Lung microvascular endothelial cell (primary cell): ENCODE results near the gene VAV1. TPM values are rescaled to one million over a fixed set of nuclear protein-coding genes. Genes with fewer than 3 reads are reported as not detected.
A peak's percentile ranks its signal among the peaks of the same experiment; 100 is the strongest.
"Not testable (repeated sequence)": the region's sequence is repeated elsewhere in the genome, so short reads cannot be mapped to it uniquely, and the experiment has no call there.

Experiments
- DNase-seq, 2 donors: peaks; one replicate each; pipeline versions ENCODE4 v3.0.0 to v3.0.0-alpha.2; 2010; ENCODE audit warnings: low read depth in 2 of 2
- total RNA-seq: library from RNA; depleted of rRNA; stranded (reverse); fragments of >200 nt; gene quantifications from 2 replicates; pipeline ENCODE4 v1.2.1, GENCODE V29; 2014

Gene VAV1
- total RNA-seq, 1 donor from 2014 or later, result not detected

DNA sequence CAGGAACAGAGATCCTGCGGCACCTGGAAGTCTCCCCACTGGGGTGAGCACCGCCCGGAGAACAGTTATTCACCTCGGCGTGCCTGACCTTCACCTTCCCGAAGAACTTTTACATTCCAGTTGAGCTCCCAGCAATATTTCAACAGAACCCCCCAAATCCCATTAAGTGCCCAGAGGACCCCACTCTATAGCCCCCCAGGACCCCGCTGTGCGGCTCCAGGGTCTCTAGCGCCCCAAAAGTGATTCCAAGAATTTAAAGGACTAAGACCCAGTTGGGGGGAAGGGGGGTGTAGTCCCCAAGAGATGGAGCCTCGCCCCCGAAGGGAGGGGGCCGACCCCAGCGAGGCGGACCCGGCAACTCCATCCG is 35.6 kb upstream of the VAV1 start:
- no peak for DNase-seq

DNA sequence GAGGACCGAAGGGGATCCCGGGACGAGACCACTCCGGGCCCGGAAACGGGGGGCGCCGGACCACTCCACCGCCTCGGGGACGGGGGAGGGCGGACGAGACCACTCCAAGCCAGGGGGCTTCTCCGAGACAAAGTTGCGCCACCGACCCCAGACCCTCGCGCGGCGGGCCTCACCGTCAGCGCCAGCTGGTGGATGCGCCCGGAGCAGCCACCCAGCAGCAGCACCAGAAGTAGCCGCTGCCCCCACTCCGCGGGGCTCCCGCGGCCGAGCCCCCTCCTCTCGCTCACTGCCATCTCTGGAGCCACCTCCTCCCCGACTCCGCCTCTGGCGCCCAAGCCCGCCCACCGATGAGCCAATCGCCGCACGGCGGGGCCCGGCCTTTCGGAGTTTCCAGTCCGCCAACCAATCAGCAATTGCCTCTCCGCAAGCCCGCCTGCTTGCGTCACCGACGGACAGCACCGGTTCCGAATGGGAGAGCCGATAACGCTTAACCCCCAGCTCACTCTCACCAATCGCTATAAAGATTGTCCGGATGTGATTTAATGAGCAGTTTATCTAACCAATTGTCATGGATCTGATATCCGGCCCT is 35.1 kb upstream of the VAV1 start, which contains the start of gene GPR108:
GPR108 (minus strand) TSS at position 297 of the 589 bp plus-strand sequence; CDS start at position 293, 4 bp downstream.
- DNase-seq, result peak in 1 of 2 donors; percentile 100

DNA sequence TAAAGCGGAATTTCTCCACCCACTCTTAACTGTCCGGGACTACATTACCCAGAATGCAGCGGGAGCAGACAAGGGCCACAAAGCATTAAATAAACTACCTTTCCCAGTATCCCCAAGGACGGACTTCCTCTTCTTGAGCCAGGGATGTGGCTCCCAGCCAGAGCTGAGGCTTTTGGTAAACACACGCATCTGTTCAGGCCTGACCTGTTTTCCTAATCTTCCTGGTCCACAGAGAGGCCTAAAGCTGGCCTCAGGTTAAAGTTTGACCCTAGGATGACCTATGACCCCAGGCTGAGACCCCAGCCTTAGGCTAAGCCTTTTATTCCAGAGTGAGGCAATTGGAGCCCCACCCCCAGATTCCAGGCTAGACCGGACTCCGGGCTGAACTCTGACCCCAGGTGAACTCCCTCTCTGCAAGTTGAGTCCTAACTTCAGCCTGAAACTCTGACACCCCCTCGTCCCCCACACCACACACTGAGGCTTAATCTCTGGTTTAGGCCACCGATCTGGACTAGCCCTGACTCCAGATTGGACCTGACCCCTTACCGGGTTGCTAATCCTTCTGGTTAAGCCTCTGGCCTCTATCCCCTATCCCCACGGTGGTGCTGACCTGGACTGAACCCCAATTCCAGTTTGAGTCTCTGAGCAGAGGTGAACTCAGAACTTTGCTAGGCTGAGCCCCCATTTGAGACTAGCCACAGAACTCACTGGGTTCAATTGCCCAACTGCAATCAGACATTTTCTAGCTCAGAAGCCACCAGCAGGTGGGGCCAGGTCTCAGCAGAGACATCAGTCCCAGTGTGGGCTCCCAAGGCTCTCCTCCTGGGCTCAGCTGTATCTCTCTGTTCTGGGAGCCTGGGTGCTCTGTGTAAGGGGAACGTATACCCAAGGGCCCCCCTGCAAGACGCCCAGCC is 34.4 kb upstream of the VAV1 start:
- peak; percentile 90 to 100 for DNase-seq

DNA sequence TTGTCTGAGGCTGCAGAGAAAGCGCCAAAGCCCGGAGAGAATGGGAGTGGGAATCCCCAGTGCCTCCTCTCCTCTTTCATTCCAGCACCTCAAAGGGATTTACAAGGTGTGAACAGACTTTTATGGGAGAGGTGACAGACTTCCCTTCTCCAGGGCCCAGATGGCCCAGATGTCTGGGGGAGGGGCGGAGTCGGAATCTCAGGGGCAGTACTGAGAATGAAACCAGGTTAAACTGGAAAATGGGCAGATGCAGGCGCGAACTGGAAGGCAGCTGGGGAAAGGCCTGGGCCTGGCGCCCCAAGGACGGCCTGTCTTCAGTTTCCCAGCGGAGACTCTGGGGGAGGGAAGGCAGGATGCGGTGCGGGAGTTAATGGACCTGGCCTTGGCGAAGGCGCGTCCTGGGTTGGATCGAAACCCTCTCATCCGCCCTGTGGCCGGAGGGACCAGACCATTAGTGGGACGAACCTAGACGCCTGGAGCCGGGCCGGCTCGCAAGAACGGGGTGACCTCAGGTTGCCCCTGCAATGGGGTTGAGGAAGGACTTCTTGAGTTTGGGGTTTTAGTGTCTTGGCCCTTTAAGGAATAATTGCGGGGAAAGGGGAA is 33.6 kb upstream of the VAV1 start:
- peak; percentile 22 to 29 for DNase-seq

DNA sequence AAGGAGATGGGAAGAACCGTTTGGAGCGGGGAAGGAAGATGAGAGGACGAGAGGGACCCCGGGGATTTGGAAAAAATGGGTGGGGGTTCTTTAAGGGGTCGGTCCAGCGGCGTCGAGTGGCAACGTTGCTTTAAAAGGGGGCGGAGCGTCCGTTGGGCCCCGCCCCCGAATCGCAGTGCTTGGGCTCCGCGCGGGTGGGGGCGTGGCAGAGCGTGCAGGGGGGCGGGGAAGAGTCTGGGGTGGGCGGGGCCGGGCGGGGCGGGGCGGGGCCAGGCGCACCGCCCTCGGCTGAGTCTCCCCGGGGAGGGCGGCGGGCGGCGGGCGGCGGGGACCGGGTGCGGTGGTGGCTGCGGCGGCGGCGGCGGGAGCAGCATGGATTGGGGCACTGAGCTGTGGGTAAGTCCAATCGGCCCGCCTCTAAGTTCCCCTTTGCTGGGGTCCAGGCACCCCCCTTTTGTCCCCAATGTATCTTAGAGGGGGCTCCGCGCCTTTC is 33.1 kb upstream of the VAV1 start, which contains the start of gene TRIP10:
TRIP10 (plus strand) TSS at position 291 of the 493 bp plus-strand sequence; CDS start at position 373, 82 bp downstream.
- DNase-seq, result peak; percentile 85 to 90

DNA sequence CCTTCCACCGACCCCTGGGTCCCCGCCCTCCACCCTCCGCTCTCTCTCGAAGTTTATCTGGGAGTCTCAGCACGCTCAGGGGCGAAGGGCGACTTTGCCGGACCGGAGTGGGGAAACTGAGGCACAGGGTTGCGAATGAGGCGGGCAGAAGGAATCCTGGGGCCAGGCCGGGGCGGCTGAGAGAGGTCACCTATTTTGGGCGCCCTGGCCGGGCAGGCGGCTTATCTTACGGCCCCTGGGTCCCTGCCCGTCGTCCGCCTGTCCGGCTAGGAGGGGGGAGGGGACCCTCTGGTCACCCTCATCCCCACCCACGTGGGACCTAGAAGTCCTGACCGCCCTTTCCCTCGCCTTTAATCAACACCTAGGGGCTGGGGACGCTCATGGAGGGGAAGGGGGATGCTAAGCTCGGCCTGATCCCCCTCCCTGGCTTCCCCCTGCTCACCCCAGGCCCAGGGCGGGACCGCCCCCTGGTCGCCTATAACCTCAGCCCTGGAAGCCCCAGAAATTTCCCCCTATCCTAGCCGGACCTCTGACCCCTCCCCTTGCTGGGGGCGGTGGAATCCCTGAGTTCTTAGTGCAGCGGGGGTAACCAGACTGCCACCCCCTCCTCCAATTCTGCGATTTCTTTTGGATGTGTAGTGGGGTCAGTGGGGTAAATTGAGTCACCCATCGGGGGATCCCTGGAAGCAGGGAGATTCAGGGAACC is 32.5 kb upstream of the VAV1 start:
- DNase-seq, result peak; percentile 27

DNA sequence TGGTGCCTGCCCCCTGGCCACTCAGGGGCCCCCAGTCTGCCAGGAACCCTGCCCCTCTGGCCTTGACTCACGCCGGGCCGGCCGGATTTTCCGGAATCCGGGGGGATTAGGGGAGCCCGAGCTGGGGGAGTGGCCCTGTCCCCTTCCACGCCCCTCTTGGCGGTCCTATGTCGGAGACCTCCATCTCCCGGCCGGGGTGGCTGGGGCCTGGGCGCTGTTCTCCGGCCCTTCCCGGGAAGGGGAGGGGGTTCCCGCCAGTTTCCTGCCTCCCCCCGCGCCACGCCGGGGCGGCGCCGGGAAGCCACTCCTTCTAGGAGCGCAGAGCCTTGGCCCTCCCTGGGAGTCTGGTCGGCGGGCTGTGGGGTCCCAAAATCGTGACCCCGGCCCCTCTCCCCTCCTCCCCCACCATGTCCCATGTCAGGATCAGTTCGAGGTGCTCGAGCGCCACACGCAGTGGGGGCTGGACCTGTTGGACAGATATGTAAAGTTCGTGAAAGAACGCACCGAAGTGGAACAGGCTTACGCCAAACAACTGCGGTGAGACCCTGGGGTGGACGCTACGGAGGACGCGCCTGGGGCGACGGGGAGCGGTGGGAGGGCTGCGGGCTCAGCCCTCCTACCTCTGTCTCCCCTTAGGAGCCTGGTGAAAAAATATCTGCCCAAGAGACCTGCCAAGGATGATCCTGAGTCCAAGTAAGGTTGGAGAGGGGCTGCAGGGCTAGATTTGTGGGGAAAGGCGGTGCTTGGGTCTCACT is 31.7 kb upstream of the VAV1 start:
- peak; percentile 37 to 59 for DNase-seq

DNA sequence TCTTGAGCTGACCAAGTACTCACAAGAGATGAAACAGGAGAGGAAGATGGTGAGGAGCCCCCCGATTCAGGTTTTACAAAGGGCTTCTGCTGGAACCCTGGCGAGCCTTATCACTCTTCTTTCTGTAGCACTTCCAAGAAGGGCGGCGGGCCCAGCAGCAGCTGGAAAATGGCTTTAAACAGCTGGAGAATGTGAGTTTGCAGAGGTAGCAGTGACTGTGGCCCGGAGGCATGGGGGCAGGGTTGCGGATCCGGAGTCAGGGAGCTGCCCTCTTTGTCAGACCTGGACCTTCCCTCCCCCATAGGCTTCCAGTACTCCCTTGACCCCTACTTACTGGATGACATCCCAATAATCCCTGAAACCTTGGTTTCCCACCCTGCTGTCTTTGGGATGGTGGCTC is 29.4 kb upstream of the VAV1 start:
- no peak for DNase-seq

DNA sequence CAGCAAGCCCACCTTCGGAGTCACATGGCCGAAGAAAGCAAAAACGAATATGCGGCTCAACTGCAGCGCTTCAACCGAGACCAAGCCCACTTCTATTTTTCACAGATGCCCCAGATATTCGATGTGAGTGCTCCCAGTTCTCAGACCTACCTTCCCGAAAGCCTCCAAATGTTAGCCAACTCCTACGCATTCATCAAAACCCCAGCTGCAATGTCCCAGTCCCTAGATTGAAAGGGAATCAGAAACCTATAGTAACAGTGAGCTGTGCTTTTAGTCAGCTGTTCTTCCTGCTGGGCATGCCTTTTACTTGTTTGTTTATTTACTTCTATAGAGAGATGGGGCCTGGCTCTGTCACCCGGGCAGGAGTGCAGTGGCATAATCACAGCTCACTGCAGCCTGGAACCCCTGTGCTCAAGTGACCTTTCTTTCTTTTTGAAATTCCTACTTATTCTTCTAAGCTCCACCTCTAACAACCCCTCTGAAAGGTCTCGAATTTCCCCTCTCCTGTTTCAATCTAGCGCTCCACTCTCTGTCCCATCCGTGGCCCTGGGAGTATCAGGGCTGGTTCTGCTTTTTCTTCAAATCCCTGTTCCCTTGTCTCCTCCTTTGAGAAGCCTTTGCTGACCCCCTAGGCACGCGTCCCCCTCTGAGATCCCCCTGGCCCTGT is 28.7 kb upstream of the VAV1 start:
- DNase-seq, result no peak

DNA sequence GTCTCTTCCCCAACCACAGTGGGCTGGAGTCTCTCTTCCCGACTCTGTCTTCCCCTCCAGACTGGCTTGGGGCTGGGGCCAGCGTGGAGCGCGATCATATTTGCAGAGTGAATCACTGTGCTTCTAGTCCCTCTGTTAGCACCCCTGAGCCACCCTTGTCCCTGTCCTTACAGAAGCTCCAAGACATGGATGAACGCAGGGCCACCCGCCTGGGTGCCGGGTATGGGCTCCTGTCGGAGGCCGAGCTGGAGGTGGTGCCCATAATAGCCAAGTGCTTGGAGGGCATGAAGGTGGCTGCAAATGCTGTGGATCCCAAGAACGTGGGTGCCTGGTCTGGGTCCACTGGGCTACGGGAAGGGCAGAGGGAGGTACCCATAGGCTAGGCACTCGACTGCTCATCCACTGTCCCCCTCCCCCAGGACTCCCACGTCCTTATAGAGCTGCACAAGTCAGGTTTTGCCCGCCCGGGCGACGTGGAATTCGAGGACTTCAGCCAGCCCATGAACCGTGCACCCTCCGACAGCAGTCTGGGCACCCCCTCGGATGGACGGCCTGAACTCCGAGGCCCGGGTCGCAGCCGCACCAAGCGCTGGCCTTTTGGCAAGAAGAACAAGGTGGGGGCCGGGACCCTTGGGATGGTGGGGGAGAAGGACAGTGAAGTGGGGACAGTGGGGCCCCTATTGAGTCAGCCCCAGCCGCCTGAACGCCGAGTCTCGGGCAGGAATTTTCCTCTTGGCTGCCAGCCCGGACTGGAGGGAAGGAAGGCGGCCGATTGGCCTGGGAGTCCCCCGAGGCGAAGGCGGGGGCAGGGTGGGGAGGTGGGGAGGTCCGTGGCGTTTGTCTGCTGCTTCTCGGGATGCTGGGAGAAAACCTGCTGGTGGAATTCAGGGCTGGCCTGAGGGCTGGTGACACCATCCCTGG is 27.9 kb upstream of the VAV1 start:
- peak; percentile 66 to 87 for DNase-seq

DNA sequence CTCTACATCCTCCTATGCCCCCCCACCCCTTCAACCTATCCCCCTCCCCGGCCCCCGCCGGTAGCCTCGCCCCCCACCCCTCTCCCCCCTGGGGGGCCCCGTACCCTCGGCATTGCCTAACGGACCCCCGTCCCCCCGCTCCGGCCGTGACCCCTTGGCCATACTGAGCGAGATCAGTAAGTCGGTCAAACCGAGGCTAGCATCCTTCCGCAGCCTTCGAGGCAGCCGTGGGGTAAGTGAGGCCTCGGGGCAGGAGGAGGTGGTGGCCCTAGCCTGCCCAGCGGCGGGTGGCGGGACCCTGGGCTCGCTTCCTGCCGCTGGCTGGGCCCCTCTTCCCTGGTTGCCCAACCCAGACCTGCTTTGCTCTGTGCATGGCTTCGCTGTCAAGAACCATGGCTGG is 26.5 kb upstream of the VAV1 start:
- DNase-seq, result no peak

DNA sequence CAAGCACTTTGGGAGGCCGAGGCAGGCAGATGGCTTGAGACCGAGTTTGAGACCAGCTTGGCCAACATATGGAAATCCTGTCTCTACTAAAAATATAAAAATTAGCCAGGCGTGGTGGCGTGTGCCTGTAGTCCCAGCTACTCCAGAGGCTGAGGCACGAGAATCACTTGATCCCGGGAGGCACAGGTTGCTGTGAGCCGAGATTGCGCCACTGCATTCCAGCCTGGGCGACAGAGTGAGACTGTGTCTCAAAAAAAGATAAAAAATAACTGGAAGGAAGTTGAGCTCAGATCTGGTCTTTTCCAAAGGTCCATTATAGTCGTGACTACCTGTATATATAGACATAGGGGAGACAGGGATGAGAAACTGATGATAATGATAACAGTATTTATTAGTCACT is 24.0 kb upstream of the VAV1 start:
- not testable (repeated sequence) for DNase-seq

DNA sequence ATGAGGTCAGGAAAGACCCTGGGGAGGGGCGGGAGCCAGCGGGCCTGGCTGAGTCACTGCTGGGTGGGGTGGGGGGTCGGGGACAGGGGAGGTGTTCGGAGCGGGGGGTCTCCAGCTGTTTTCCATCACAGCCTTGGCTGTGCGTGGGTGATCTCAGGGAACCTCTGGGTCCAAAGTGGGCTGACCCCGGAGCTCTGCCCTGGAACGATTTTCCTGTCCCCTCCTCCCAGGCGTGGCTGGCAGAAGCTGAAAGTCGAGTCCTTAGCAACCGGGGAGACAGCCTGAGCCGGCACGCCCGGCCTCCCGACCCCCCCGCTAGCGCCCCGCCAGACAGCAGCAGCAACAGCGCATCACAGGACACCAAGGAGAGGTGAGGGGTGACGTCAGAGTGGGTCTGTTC is 22.4 kb upstream of the VAV1 start:
- no peak for DNase-seq

DNA sequence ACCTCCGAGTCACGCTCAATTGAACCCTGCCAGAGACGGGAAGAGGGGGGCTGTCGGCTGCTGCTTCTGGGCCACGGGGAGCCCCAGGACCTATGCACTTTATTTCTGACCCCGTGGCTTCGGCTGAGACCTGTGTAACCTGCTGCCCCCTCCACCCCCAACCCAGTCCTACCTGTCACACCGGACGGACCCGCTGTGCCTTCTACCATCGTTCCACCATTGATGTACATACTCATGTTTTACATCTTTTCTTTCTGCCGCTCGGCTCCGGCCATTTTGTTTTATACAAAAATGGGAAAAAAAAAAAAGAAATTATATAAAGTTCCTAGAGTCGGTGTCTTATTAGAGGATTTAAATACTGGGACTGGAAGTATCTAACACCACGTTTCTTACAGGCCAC is 21.3 kb upstream of the VAV1 start:
- no peak for DNase-seq

DNA sequence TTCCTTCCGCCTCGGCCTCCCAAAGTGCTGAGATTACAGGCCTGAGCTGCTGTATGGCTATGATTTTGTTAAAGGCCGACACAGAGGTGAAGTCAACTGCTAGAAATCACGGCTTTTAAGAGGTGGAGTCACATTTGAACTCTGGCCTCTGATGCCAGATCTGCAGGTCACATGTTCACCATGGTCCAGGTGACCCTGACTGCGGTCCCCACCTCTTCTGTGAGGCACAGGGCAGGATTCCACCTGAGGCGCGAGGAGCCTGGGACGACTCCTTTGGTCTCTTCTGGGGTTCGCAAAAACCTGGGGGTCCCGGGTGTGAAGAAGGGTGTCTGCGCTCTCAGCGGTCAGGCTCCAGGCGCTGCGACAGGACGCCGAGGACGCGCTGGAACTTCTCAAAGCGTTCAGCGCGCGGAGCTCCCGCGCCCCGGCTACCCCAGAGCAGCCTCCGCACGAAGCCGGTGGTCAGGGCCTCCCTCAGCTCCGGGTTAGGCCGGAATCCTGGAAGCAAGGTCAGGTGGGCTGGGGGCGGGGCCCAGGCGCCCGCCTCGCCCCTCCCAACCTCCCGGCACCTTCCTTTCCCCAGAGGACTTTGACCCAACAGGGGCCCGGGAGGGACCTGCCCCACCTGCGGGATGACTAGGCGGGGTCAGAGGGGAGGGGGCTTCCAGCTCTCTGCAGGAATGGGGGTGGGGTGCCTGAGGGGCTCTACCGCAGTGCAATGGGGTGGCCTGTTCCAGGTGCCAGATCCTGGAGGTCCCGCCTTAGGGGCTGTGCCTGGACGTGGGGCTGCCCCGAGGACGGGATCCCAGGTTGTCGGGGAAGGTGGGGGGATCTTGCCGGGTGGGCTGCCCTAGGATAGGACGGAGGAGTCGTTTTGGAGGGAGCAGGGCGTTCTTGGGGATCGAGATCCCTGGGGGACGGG is 20.0 kb upstream of the VAV1 start:
- DNase-seq, result no peak

DNA sequence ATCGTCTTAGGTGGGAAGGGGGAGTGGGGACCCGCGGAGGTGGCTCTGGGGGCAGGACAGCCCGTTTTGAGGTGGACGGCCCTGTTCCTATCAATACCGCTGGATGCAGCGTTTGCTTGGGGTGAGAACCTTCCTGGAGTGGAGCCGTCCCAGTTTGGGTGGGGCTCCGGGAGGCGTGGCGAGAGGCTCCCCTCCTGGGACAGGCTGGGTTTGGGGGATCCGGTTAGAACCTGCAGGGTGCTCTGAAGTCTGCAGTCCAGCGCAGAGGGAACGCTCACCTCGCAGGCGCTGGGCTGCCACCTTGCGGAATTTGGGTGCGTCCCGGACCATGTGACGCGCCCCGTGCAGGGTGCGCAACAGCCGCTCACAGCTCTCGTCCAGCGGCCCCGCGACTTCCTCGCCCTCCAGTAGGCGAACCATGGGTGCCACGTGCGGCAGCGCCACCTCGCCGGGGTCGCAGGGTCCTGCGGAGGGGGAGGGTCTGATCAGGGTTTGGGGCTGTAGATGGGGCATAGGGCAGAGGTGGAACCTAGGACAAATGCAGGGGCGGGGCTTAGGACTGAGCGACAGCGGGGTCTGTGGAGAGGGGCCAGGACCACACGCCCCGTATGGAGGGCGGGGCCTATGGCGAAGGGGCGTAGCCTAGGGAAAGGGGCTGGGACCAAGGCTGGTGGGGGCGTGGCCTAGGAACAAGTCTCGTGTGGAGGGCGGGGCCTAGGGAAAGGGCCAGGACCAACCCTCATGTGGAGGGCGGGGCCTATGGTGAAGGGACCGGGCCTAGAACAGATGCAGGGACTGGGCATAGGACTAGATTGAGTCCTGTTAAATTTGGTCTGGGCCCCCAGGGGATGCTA is 19.1 kb upstream of the VAV1 start:
- DNase-seq, result peak; percentile 75 to 82

DNA sequence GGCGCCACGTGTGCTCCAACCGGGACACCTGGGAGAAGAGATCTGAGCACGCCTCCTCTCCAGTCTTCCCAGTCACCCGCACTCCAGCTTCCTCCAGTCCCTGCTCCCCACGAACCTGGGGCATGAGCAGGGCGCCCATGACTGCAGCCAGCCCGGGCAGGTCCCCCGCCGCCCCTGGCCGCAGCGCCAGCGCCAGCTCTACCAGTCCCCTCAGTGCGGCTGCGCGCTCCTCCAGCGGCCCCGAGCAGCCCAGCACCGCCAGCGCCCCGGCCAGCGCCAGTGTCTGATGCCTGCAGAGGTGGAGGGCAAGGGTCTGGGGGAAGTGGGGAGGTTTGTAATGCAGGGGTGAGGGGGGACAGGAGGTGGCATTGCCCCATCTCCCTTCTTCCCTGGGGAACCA is 18.4 kb upstream of the VAV1 start:
- DNase-seq, result no peak
